ENCODE data around the gene SOCS3. TPM values are rescaled to one million over a fixed set of nuclear protein-coding genes. Genes with fewer than 3 reads are reported as not detected.

The SOCS3 gene
- total and polyA plus RNA-seq, 10 of the 15 experiments (the other 5 are each of a cell fraction or from before 2014, with no cell fraction given) = 0.05 to 3.9 (median 1.0) TPM

GRCh38 chr17:78335209-78335608 is 24.7 kb downstream of the SOCS3 start:
- DNase-seq (ENCODE audit: low read depth, low spot score) = no peak

More at GRCh38 chr17:78335209-78335608, 24.7 kb downstream of the SOCS3 start:
- Histone ChIP-seq H3K9me3 (replicated peaks; ENCODE audit: control insufficient read depth, insufficient read depth, low read length) (no peaks in the 10 kb centered on the region), H3K4me2 (ENCODE audit: control insufficient read depth, insufficient read depth) (no peak overlapping the region), H3K27me3 (replicated peaks in 1 of 2; ENCODE audit: control insufficient read depth in 2 of 2, insufficient read depth in 2 of 2, low read length in 1 of 2) (no peaks in the 10 kb centered on the region), H2AFZ (ENCODE audit: control insufficient read depth, low read depth, low read length) (no peak overlapping the region), H3K27ac (ENCODE audit: control insufficient read depth, insufficient read depth) (no peak overlapping the region), H3K4me3 (no peak overlapping the region), H4K20me1 (ENCODE audit: control insufficient read depth, insufficient read depth) (no peaks in the 10 kb centered on the region), H3K79me2 (ENCODE audit: control insufficient read depth, insufficient read depth, low read length) (no peaks in the 10 kb centered on the region), H3K36me3 (ENCODE audit: control insufficient read depth in 2 of 2, insufficient read depth in 2 of 2, low read length in 1 of 2) (no peaks in the 10 kb centered on the region), H3K9ac (ENCODE audit: control insufficient read depth, insufficient read depth, low read length) (no peak overlapping the region), H3K4me1 (ENCODE audit: control insufficient read depth, insufficient read depth, low read length) (peaks cover 38% of the 10 kb centered on the region)
- BruUV-seq (replicated peaks) = no TSS peak
- FAIRE-seq (no peak), ATAC-seq (no peak)
- TF ChIP-seq ETV6 (conservative IDR thresholded peaks at IDR 0.05 in 1 of 2, IDR thresholded peaks at IDR 0.05 in 1 of 2; ENCODE audit: borderline replicate concordance in 1 of 2, low read depth in 1 of 2) (no peak), ZNF687 (IDR thresholded peaks at IDR 0.05) (no peak), IKZF2 (IDR thresholded peaks at IDR 0.05) (no peak), BHLHE40 (IDR thresholded peaks at IDR 0.05; ENCODE audit: borderline replicate concordance in 1 of 2, low read depth in 2 of 2, low read length in 1 of 2) (no peak), RFX5 (IDR thresholded peaks at IDR 0.05; ENCODE audit: low read depth, low read length) (no peak)
- TF ChIP-seq, protein P1, sequence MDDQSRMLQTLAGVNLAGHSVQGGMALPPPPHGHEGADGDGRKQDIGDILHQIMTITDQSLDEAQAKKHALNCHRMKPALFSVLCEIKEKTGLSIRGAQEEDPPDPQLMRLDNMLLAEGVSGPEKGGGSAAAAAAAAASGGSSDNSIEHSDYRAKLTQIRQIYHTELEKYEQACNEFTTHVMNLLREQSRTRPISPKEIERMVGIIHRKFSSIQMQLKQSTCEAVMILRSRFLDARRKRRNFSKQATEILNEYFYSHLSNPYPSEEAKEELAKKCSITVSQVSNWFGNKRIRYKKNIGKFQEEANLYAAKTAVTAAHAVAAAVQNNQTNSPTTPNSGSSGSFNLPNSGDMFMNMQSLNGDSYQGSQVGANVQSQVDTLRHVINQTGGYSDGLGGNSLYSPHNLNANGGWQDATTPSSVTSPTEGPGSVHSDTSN (IDR thresholded peaks at IDR 0.05; ENCODE audit: insufficient replicate concordance, low read depth, low read length) = no peak
- TF ChIP-seq, protein P2, sequence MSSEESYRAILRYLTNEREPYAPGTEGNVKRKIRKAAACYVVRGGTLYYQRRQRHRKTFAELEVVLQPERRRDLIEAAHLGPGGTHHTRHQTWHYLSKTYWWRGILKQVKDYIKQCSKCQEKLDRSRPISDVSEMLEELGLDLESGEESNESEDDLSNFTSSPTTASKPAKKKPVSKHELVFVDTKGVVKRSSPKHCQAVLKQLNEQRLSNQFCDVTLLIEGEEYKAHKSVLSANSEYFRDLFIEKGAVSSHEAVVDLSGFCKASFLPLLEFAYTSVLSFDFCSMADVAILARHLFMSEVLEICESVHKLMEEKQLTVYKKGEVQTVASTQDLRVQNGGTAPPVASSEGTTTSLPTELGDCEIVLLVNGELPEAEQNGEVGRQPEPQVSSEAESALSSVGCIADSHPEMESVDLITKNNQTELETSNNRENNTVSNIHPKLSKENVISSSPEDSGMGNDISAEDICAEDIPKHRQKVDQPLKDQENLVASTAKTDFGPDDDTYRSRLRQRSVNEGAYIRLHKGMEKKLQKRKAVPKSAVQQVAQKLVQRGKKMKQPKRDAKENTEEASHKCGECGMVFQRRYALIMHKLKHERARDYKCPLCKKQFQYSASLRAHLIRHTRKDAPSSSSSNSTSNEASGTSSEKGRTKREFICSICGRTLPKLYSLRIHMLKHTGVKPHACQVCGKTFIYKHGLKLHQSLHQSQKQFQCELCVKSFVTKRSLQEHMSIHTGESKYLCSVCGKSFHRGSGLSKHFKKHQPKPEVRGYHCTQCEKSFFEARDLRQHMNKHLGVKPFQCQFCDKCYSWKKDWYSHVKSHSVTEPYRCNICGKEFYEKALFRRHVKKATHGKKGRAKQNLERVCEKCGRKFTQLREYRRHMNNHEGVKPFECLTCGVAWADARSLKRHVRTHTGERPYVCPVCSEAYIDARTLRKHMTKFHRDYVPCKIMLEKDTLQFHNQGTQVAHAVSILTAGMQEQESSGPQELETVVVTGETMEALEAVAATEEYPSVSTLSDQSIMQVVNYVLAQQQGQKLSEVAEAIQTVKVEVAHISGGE (CRISPR knock-in tag; IDR thresholded peaks at IDR 0.05) = no peak
- TF ChIP-seq, protein P3, sequence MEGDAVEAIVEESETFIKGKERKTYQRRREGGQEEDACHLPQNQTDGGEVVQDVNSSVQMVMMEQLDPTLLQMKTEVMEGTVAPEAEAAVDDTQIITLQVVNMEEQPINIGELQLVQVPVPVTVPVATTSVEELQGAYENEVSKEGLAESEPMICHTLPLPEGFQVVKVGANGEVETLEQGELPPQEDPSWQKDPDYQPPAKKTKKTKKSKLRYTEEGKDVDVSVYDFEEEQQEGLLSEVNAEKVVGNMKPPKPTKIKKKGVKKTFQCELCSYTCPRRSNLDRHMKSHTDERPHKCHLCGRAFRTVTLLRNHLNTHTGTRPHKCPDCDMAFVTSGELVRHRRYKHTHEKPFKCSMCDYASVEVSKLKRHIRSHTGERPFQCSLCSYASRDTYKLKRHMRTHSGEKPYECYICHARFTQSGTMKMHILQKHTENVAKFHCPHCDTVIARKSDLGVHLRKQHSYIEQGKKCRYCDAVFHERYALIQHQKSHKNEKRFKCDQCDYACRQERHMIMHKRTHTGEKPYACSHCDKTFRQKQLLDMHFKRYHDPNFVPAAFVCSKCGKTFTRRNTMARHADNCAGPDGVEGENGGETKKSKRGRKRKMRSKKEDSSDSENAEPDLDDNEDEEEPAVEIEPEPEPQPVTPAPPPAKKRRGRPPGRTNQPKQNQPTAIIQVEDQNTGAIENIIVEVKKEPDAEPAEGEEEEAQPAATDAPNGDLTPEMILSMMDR (IDR thresholded peaks at IDR 0.05 in 2 of 3, conservative IDR thresholded peaks at IDR 0.05 in 1 of 3; ENCODE audit: control insufficient read depth in 2 of 3, extremely low read depth in 1 of 3, insufficient read depth in 1 of 3, low read depth in 3 of 3, low read length in 3 of 3) = no peak
- TF ChIP-seq, protein P4, sequence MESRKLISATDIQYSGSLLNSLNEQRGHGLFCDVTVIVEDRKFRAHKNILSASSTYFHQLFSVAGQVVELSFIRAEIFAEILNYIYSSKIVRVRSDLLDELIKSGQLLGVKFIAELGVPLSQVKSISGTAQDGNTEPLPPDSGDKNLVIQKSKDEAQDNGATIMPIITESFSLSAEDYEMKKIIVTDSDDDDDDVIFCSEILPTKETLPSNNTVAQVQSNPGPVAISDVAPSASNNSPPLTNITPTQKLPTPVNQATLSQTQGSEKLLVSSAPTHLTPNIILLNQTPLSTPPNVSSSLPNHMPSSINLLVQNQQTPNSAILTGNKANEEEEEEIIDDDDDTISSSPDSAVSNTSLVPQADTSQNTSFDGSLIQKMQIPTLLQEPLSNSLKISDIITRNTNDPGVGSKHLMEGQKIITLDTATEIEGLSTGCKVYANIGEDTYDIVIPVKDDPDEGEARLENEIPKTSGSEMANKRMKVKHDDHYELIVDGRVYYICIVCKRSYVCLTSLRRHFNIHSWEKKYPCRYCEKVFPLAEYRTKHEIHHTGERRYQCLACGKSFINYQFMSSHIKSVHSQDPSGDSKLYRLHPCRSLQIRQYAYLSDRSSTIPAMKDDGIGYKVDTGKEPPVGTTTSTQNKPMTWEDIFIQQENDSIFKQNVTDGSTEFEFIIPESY (IDR thresholded peaks at IDR 0.05) = no peak
- ChIA-PET CTCF (interaction anchor here (1.2 to 4.7 kb wide), 2 partner anchors 19 to 87 kb away, joined by 3 to 30 read pairs; no protein-coding TSS in a partner anchor), RAD21 (ENCODE audit: unreplicated experiment) (interaction anchor here (0.7 to 7.3 kb wide), 5 partner anchors 10 to 52 kb away, joined by 3 to 81 read pairs (median 3); no protein-coding TSS in a partner anchor), SMC1A (ENCODE audit: uncharacterized antibody, unreplicated experiment) (interaction anchor here (0.6 to 7.8 kb wide), 9 partner anchors 9 to 154 kb away, joined by 3 to 91 read pairs (median 4); no protein-coding TSS in a partner anchor), POLR2A (interaction anchor here (0.6 to 2.6 kb wide), 7 partner anchors 9 to 1096 kb away, joined by 3 to 17 read pairs (median 4); no protein-coding TSS in a partner anchor)
- intact Hi-C loops (cut with micrococcal nuclease; ENCODE audit: unreplicated experiment) (no loop called here), in situ Hi-C loops (cut with MboI) (no loop called here)
- 93% methylated on average over 8 of the region's 11 CpGs for WGBS (ENCODE audit: insufficient coverage, insufficient replicate concordance, low lambda C conversion rate, missing lambda C conversion rate)
